ENCODE results near the gene BUB3. TPM values are rescaled to one million over a fixed set of nuclear protein-coding genes. Genes with fewer than 3 reads are reported as not detected.
A peak's percentile ranks its signal among the peaks of the same experiment; 100 is the strongest.

Gene BUB3
- total RNA-seq, 1 donor from 2014 or later, result 157 TPM

GRCh38 chr10:123141791-123142700 lies 12.2 kb upstream of the BUB3 start:
- no peak for DNase-seq

- no peak for DNase-seq
These were observed 11.5 kb upstream of the BUB3 start for GRCh38 chr10:123142701-123143161.

GRCh38 chr10:123143162-123143824 lies 10.9 kb upstream of the BUB3 start:
- DNase-seq, result no peak

GRCh38 chr10:123143825-123144168 lies 10.4 kb upstream of the BUB3 start:
- no peak for DNase-seq

GRCh38 chr10:123144697-123145541 lies 9.3 kb upstream of the BUB3 start:
- no peak for DNase-seq

GRCh38 chr10:123145542-123146012 lies 8.6 kb upstream of the BUB3 start:
- DNase-seq, result no peak

- DNase-seq, result no peak
These were observed 7.9 kb upstream of the BUB3 start for GRCh38 chr10:123146013-123146893.

GRCh38 chr10:123146894-123147634 lies 7.1 kb upstream of the BUB3 start:
- no peak for DNase-seq

- no peak for DNase-seq
These were observed 6.4 kb upstream of the BUB3 start, which contains the start of gene HMX2 for GRCh38 chr10:123147635-123148413. HMX2 (plus strand) TSS chr10:123148136; CDS start chr10:123148379, 243 bp downstream.

GRCh38 chr10:123148414-123149161 lies 5.6 kb upstream of the BUB3 start:
- DNase-seq, result no peak

- DNase-seq, result no peak
These were observed 5.0 kb upstream of the BUB3 start for GRCh38 chr10:123149162-123149567.

GRCh38 chr10:123149568-123150270 lies 4.5 kb upstream of the BUB3 start:
- peak; percentile 61 for DNase-seq

- DNase-seq, result no peak
These were observed 3.8 kb upstream of the BUB3 start for GRCh38 chr10:123150271-123150985.

- peak; percentile 38 for DNase-seq
These were observed 3.0 kb upstream of the BUB3 start for GRCh38 chr10:123150986-123151736.

GRCh38 chr10:123151737-123152135 lies 2.5 kb upstream of the BUB3 start:
- no peak for DNase-seq

- DNase-seq, result no peak
These were observed 613 bp upstream of the BUB3 start for GRCh38 chr10:123153486-123154091.

All from dermis blood vessel endothelial cell (primary cell).